GM10847 (cell line): ENCODE data around the gene TSKU.

ENCODE experiments used
- POLR2A ChIP-seq: IDR thresholded peaks from 2 replicates; pipeline ENCODE4 v1.6.1; 2011; ENCODE audit not compliant: insufficient read length; ENCODE audit errors: extremely low read depth

The TSKU gene

DNA sequence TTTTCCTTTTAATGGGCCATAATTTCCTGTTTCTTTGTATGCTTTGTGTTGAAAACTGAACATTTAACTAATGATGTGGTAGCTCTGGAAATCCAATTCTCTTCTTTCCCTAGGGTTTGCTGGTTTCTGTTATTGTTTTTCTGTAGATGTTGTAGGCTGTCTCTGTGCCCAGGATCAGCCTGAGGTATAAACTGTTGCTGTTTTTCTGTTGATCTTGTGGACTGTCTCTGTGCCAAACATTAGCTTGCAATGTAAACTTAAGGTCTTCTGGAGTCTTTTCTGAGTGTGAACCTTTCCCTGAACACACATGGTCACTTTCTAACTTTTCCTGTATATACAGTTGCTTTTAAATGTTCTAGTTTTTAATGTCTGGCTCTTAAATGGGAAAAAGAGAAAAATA lies 5.9 kb upstream of the TSKU start:
- no peak for TF ChIP-seq POLR2A

GRCh38 chr11:76777876-76778275 lies 5.3 kb upstream of the TSKU start:
- no peak for TF ChIP-seq POLR2A

GRCh38 chr11:76778874-76779273 lies 4.3 kb upstream of the TSKU start:
- no peak for TF ChIP-seq POLR2A

DNA sequence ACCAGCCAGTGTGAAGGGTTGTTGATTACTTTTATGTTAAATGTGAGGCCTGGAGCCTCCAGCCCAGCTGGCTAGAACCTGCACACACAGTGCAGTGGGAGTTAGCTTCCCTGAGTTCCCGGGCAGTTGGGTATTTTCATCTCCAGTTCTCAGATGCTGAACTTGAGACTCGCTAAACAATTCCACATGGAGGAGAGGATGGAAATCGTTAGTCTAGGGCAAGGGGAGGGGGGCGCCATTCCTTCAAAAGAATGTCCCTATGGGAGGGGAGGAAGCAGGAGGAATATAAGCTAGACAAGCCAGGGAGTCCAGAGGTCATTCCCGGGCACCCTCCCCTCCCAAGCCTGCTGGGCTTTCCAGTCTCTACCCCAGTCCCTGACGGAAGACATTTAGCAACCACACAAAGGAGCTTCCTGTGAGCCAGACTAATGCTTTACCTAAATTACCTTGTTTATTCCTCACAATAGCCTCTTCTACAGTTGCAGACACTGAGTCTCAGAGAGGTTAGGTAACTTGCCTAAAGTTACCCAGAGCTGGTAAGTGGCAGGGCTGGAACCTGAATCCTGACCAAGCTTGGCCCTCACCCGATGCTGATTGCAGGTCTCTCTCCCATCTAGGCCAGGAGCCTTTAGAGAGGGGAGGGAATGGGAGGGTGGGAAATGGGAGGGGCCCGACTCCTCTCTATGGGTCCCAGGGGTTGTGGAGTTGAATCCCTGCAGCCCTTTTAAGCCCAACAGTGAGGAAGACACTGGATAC lies 1.9 kb upstream of the TSKU start:
- TF ChIP-seq POLR2A = no peak

DNA sequence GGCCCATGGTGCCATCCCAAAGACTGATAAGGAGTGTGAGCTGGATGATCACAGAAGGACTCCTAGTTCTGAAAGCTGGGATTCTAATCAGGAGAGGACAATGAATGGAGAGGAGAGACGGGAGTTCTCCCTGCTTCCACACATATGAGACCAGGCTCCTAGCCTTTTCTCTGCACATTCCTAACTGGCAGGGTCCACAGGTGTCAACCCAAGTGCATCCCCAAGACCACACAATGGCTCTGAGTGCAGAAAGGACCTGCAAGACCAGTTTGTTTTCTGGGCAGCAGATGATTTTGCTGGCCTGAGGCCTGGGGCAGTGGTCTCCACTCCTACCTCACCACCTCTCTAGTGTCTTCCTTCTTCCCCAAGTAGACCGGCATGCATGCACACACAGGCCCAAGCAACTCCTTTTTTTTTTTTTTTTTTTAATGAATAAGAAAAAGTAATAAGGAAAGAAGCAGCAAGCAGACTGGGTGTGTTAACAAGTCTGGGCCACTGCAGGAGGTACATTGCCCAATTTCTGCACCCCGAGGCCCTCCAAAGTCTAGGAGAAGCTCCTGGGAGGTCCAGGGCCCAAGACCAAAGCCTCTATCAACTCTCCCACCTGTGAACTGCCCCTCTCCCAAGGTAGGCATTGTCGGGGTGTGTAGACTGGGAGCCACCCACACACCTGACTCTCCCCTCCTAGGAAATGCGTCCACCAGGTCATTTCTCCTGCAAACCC lies 1.2 kb upstream of the TSKU start:
- no peak for TF ChIP-seq POLR2A

- no peak for TF ChIP-seq POLR2A
Observed at GRCh38 chr11:76782531-76783293, 444 bp upstream of the TSKU start.

- TF ChIP-seq POLR2A = no peak
Observed at GRCh38 chr11:76783896-76784813, 999 bp downstream of the TSKU start.

DNA sequence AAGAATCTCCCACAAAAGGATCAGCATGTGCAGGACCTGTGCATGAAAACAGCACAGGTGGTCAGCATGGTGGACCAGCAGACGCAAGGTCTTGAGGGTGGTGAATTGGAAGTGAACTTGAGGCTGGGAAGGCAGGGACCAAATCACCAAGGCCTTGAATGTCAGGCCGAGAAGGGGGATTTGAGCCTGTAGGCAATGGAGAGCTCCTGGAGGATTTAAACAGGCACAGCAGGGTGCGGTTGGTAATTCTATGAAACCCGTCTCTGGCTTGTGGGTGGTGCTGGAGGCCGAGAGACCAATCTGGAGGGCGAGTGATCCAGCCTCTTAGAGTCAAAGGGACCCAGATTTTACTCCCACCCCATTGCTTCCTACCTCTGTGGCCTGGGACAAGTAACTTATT lies 2.4 kb downstream of the TSKU start:
- TF ChIP-seq POLR2A = no peak

- TF ChIP-seq POLR2A = no peak
Observed at GRCh38 chr11:76786016-76786415, 2.9 kb downstream of the TSKU start.

- no peak for TF ChIP-seq POLR2A
Observed at GRCh38 chr11:76786441-76787014, 3.4 kb downstream of the TSKU start.

GRCh38 chr11:76787271-76787670 lies 4.1 kb downstream of the TSKU start:
- no peak for TF ChIP-seq POLR2A

DNA sequence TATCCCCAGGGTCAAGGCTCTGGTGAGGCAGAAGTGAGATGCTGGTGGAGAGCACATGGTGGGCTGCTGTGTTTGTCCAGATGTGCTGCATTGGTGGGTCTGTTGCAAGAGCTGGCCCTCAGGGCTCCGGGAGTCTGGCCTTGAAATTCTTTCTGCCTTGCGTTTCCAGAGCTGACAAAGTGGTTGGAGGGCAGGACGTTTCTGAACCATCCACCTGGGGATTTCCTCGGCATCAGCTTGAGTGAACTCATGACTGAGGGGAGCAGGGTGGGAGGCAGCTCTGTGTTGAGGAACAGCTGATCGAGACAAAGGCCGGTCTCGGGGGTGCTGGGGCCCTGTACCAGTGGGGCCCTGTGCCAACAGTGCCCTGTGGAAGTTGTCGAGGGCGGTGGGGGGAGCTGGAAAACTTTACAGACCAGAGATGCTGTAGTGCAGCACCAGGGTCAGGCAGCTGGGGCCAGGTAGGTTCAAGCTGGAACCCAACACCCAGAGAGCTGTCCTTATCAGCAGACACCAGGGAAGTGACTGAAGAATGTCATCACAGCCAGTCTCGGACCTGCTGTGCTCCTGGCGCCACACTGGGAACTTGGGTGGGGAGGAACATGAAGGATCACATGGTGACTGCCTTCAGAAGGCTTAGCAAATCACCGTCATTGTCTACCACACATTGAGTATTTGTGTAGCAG lies 4.9 kb downstream of the TSKU start:
- no peak for TF ChIP-seq POLR2A

- no peak for TF ChIP-seq POLR2A
Observed at GRCh38 chr11:76788661-76789442, 5.7 kb downstream of the TSKU start.
